ENCODE data around the gene SLC6A16.

- TF ChIP-seq CEBPB (IDR thresholded peaks at IDR 0.05; ENCODE audit: low read depth) = peak; percentile 42
- TF ChIP-seq CTCF (IDR thresholded peaks at IDR 0.05 in 2 of 3, conservative IDR thresholded peaks at IDR 0.05 in 1 of 3; ENCODE audit: borderline replicate concordance in 1 of 3, insufficient read depth in 1 of 3, low read depth in 2 of 3, low read length in 2 of 3) = no peak
- no peak for TF ChIP-seq ZNF274 (IDR thresholded peaks at IDR 0.05; ENCODE audit: low read depth, low read length)
Measured at GRCh38 chr19:49272204-49272603, 52.8 kb downstream of the SLC6A16 start.

Data from HCT116 (cell line).